Activated naive CD4-positive, alpha-beta T cell treated with anti-CD3 and anti-CD28 coated beads for 36 hours (primary cell): Measurements from ENCODE around the gene SELENOT. TPM values are rescaled to one million over a fixed set of nuclear protein-coding genes. Genes with fewer than 3 reads are reported as not detected.

Experiments
- CTCF ChIA-PET: fragments of 350-600 bp; sonication (Branson Sonifier 250); formaldehyde crosslinking; loops from one replicate; lab custom pipeline; 2021; ENCODE audit warnings: antibody characterized with exemption; lab: Charles Lee
- DNase-seq: peaks from one replicate; pipeline ENCODE4 v3.0.0-alpha.2; 2020
- H3K27ac Mint-ChIP-seq: one replicate; pipeline ENCODE4 v1.8.0; 2021; ENCODE audit warnings: mild to moderate bottlenecking, mixed read lengths
- H3K27me3 Mint-ChIP-seq: one replicate; pipeline ENCODE4 v1.8.0; 2021; ENCODE audit warnings: low read depth, mixed read lengths
- H3K36me3 Mint-ChIP-seq: one replicate; pipeline ENCODE4 v1.8.0; 2021; ENCODE audit warnings: low read depth, mixed read lengths
- H3K4me1 Mint-ChIP-seq: one replicate; pipeline ENCODE4 v1.8.0; 2021; ENCODE audit warnings: low read depth, mixed read lengths
- H3K4me3 Mint-ChIP-seq: one replicate; pipeline ENCODE4 v1.8.0; 2021; ENCODE audit warnings: mild to moderate bottlenecking, moderate library complexity, mixed read lengths
- H3K9me3 Mint-ChIP-seq: one replicate; pipeline ENCODE4 v1.8.0; 2021; ENCODE audit warnings: mixed read lengths
- intact Hi-C: fragments of 100-400 bp; cut with micrococcal nuclease; formaldehyde crosslinking; loops from one replicate; pipeline ENCODE4 v1.15.1; 2023
- total RNA-seq, 2 experiments: library from RNA; stranded (reverse); gene quantifications; one replicate each; pipeline ENCODE4 v1.2.3, GENCODE V29; 2021

Gene SELENOT, protein sequence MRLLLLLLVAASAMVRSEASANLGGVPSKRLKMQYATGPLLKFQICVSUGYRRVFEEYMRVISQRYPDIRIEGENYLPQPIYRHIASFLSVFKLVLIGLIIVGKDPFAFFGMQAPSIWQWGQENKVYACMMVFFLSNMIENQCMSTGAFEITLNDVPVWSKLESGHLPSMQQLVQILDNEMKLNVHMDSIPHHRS
- total RNA-seq = 10 to 100 TPM; 68.4 to 71.2 TPM

DNA sequence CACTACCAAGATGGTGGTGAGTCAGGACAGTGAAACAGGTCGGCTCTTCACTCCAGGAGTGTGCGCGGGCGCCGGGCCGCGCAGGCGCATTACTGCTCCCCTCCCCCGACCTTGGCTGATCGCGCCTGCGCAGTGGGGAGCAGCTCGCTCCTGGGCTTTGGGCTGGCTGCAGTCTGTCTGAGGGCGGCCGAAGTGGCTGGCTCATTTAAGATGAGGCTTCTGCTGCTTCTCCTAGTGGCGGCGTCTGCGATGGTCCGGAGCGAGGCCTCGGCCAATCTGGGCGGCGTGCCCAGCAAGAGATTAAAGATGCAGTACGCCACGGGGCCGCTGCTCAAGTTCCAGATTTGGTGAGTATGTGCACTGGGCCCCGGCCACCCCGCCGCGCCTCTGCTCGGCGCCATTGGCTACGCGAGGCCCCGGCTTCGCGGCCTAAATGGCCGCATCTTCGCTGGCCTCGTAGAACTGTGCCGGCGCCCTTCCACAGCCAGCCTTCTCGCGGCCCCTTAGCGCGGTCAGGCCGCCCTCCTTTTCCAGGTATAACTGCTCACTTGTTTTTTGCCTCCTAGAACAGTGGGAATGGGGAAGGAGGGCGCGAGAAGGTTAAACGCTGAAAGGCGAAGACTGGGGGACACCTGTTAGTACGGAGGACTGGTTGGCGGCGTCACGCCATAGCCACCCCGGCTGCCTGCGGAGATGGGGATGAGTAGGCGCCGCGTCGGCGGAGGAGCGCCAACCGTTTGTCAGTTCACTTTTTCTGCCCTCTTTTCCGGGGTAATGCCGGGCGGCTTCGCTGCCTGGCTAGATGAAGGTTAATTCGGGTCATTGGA is at the start of gene SELENOT:
Gene SELENOT, plus strand, starts transcription at position 169 of the 827 bp plus-strand sequence. Its CDS starts 42 bp downstream, at position 211.
- CTCF ChIA-PET = interaction anchor here (0.8 kb wide), 1 partner anchor 11 kb away, joined by 4 read pairs; no protein-coding TSS in a partner anchor
- intact Hi-C loops = loop anchor here (1.0 to 5.0 kb wide), 11 partner anchors 21 to 1589 kb away; partner anchors contain the start of genes EIF2A, ERICH6, MED12L and RNF13
- H3K4me1 Mint-ChIP-seq = peaks cover 59% of the 10 kb centered on the region
- DNase-seq = peak; percentile 93
- no peaks in the 10 kb centered on the region for H3K27me3 Mint-ChIP-seq
- no peaks in the 10 kb centered on the region for H3K9me3 Mint-ChIP-seq
- peaks cover 35% of the 10 kb centered on the region for H3K36me3 Mint-ChIP-seq
- peak within 1 kb of the TSS; percentile 96 for H3K4me3 Mint-ChIP-seq
- peak within 1 kb of the TSS; percentile 97 for H3K27ac Mint-ChIP-seq

DNA sequence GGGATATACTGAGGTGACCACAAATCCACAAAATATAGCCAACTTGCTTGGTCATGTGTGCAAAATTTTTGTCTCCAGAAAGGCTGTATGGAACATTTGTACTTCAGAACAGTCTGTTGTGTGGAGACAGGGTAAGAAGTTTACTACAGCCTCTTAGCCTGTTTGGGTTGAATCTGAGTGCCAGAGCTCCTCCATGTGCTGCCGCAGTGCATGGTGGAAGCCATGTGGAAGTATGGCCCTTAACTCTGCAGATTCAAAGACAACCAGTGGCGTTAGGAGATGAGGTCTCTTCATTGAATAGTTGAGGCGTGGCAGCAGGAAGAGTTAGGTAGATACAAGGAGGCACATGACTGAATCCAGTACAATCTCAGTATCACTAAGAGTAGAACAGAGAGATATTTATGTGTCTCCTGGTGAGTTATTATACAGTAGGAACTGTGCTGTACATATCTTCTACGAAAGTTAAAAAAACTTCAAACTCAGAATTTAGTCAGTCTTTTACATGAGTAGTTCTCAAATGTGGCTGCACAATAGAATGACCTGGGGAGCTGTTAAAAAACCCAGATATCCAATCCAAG is 47.2 kb upstream of the SELENOT start:
- H3K27me3 Mint-ChIP-seq = no peaks in the 10 kb centered on the region
- no peak overlapping the region for H3K27ac Mint-ChIP-seq
- peaks cover 37% of the 10 kb centered on the region for H3K36me3 Mint-ChIP-seq
- H3K4me1 Mint-ChIP-seq = peaks cover 37% of the 10 kb centered on the region
- intact Hi-C loops = no loop called here
- DNase-seq = no peak
- CTCF ChIA-PET = interaction anchor here (0.6 kb wide), 1 partner anchor 123 kb away, joined by 4 read pairs; no protein-coding TSS in a partner anchor
- no peaks in the 10 kb centered on the region for H3K9me3 Mint-ChIP-seq
- no peak overlapping the region for H3K4me3 Mint-ChIP-seq

DNA sequence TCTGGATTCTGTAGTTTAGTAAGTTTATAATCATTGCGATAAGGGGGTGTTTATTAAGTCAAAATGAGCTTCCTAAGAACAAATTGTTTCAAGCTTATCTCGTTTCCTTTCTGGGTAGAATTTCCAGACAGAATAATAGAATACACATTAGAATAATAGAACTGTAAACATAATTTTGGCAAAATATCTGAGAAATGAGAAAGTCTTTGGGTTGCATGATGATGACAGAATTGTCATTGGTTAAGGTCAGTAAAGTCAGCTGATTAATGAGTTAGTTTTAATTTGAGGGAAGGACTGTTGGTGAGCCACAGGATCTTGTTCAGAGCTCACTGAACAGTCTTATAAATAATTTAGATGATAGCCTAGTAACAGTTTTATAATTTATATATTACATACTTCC is 46.3 kb upstream of the SELENOT start:
- CTCF ChIA-PET = interaction anchor here (1.3 kb wide), 1 partner anchor 33 kb away, joined by 4 read pairs; no protein-coding TSS in a partner anchor
- Mint-ChIP-seq H3K36me3 (peaks cover 37% of the 10 kb centered on the region), H3K27me3 (no peaks in the 10 kb centered on the region), H3K9me3 (no peaks in the 10 kb centered on the region), H3K4me1 (peaks cover 35% of the 10 kb centered on the region), H3K4me3 (no peak overlapping the region), H3K27ac (no peak overlapping the region)
- DNase-seq = no peak
- intact Hi-C loops = no loop called here

DNA sequence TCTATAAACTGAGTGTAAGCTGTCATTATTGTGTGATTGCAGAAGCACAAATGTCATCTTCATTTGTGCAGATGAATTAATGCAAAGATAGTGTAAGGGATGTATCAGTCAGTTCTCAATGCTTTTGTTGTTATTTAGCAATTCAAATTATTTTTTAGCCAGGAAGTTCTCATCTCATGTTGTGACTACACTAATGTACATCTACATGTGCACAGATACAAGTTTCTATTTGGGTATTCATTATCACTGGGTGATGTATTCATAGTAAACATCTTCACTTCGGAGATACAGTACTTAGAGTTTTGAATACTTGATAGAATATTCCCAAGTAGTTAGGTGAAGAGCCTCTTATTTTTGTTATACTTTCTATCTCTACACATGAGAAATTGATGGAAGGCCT is 45.4 kb upstream of the SELENOT start:
- H3K4me3 Mint-ChIP-seq = no peak overlapping the region
- no peaks in the 10 kb centered on the region for H3K27me3 Mint-ChIP-seq
- no peak overlapping the region for H3K27ac Mint-ChIP-seq
- peaks cover 37% of the 10 kb centered on the region for H3K36me3 Mint-ChIP-seq
- peaks cover 33% of the 10 kb centered on the region for H3K4me1 Mint-ChIP-seq
- DNase-seq = no peak
- CTCF ChIA-PET = interaction anchor here (0.7 to 1.3 kb wide), 2 partner anchors 32 to 671 kb away, joined by 3 to 4 read pairs; no protein-coding TSS in a partner anchor
- H3K9me3 Mint-ChIP-seq = no peaks in the 10 kb centered on the region
- intact Hi-C loops = no loop called here

DNA sequence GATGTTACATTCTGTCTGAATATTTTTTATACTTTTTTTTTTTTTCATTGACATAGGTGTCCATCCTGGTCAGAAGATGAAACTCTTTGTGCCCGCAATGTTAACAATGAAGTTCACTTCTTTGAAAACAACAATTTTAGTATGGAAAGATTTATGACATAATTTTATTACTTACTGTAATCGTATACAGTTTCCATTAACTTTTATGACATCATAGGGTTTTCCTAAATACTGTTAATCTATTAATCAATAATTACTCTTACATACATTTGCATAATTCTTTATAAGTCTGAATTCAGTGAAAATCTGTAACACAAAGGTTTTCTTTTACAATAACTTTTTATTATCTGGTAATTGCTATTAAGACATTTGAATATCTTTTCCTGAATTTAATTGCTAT is 38.9 kb upstream of the SELENOT start:
- no peak for DNase-seq
- Mint-ChIP-seq H3K4me3 (no peak overlapping the region), H3K27me3 (no peaks in the 10 kb centered on the region), H3K4me1 (no peaks in the 10 kb centered on the region), H3K27ac (no peak overlapping the region), H3K36me3 (peaks cover 12% of the 10 kb centered on the region), H3K9me3 (no peaks in the 10 kb centered on the region)
- intact Hi-C loops = no loop called here
- CTCF ChIA-PET = no interaction called here

DNA sequence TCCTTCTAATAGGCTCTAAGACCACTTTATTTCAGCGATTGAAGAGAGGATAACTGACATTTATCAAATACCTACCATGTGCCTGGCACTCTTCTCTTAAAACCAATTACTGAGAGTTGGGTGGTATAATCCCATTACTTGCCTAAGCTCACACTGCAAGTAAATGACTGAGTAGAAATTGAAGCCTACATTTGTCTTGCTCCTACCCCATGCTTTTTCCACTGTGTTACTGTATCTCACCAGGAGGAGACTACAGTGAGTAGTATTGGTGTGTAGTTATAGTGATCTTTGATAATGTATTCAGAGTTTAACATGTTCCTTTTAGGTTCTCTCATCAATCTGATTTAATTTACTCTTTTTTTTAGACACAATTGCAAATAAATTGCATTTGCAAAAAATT is 35.8 kb upstream of the SELENOT start:
- CTCF ChIA-PET = interaction anchor here (0.6 kb wide), 1 partner anchor 10 kb away, joined by 4 read pairs; no protein-coding TSS in a partner anchor
- H3K9me3 Mint-ChIP-seq = no peaks in the 10 kb centered on the region
- H3K27ac Mint-ChIP-seq = no peak overlapping the region
- intact Hi-C loops = no loop called here
- H3K4me3 Mint-ChIP-seq = no peak overlapping the region
- DNase-seq = no peak
- peaks cover 17% of the 10 kb centered on the region for H3K36me3 Mint-ChIP-seq
- H3K27me3 Mint-ChIP-seq = no peaks in the 10 kb centered on the region
- H3K4me1 Mint-ChIP-seq = no peaks in the 10 kb centered on the region

DNA sequence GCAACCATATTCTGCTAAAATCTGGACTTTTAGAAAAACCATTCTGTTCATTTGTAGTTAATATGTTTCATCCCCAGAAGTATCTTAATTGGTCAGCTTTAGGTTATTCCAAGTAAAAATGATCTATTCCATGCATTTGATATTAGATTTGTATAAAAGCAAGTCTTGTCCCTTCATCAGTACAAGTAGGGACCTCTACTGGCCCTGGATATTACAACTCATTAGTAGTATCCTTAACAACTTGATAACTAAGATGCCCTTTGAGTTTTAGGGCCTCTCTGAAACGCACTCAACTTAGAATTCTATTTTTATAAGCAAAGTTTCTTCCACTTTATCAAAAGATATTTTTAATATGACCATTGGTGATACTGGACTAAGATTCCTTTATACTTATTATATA is 25.3 kb upstream of the SELENOT start:
- peaks cover 27% of the 10 kb centered on the region for H3K36me3 Mint-ChIP-seq
- no peaks in the 10 kb centered on the region for H3K27me3 Mint-ChIP-seq
- no peak for DNase-seq
- CTCF ChIA-PET = no interaction called here
- intact Hi-C loops = no loop called here
- no peak overlapping the region for H3K27ac Mint-ChIP-seq
- no peak overlapping the region for H3K4me3 Mint-ChIP-seq
- peaks cover 13% of the 10 kb centered on the region for H3K4me1 Mint-ChIP-seq
- H3K9me3 Mint-ChIP-seq = no peaks in the 10 kb centered on the region

DNA sequence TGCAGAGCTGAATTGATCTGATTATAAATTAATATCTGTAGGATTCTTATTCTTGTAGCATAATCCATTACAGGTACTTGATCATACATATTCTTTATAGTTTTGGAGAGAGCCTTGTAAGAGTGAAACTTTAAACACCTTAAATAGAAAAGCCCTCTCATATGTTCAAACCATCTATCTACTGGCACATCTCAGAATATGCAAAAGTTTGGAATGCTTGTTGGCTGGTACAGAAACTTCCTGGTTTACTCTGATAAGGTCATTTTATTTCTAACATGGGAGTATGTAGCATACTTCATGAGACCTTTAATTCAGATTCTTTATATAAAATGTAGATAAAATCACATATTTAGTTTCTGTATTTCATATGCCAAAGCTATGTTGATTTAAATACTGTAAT is 21.9 kb upstream of the SELENOT start:
- Mint-ChIP-seq H3K36me3 (peaks cover 34% of the 10 kb centered on the region), H3K4me1 (peaks cover 8% of the 10 kb centered on the region), H3K27me3 (no peaks in the 10 kb centered on the region), H3K4me3 (no peak overlapping the region), H3K9me3 (no peaks in the 10 kb centered on the region), H3K27ac (no peak overlapping the region)
- intact Hi-C loops = no loop called here
- no peak for DNase-seq
- CTCF ChIA-PET = no interaction called here

DNA sequence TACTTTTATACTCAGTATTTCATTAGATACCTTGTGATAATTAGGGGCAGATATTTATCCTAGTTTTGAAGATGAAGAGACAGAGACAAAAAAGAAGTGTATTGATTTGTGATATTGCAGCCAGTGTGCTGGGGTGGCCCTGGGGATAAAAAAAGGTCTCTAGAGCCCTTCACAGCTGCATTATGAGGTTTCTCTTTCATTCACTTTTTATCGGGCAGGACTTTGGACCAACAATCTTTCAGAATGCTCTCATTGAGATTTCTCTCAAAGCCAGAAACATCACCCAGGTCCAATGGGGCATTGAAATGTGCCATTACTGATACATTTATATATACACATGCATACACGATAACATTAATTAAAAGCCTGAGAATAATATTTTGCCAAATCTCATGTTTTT is 20.5 kb upstream of the SELENOT start:
- H3K4me1 Mint-ChIP-seq = peaks cover 8% of the 10 kb centered on the region
- H3K4me3 Mint-ChIP-seq = no peak overlapping the region
- no peak for DNase-seq
- H3K27ac Mint-ChIP-seq = peak overlapping the region; percentile 81
- no peaks in the 10 kb centered on the region for H3K9me3 Mint-ChIP-seq
- CTCF ChIA-PET = no interaction called here
- H3K27me3 Mint-ChIP-seq = no peaks in the 10 kb centered on the region
- peaks cover 30% of the 10 kb centered on the region for H3K36me3 Mint-ChIP-seq
- intact Hi-C loops = loop anchor here (1.0 to 2.0 kb wide), 4 partner anchors 20 to 157 kb away; partner anchors contain the start of genes EIF2A, SELENOT and SERP1

DNA sequence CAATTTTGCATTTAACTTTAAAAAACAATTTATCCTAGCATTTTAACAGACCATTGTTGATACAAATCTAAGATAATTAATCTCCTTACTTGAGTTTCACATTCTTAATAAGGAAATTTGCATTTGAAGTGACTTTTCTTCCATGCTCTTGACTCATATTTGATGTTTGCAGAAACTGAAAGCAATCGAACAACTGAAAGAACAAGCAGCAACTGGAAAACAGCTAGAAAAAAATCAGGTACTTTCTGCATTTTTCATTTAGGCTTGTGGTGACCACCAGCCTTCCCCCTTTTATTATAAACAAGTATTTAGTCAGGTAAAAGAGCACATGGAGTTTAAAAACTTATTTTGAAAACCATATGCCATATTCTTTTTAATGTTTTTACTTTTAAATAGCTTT is 20.1 kb upstream of the SELENOT start:
- Mint-ChIP-seq H3K27ac (peak overlapping the region; percentile 81), H3K27me3 (no peaks in the 10 kb centered on the region), H3K36me3 (peaks cover 27% of the 10 kb centered on the region), H3K4me1 (peaks cover 8% of the 10 kb centered on the region), H3K4me3 (no peak overlapping the region), H3K9me3 (no peaks in the 10 kb centered on the region)
- intact Hi-C loops = loop anchor here (1.0 to 2.0 kb wide), 4 partner anchors 20 to 156 kb away; partner anchors contain the start of genes EIF2A, SELENOT and SERP1
- peak; percentile 15 for DNase-seq
- CTCF ChIA-PET = no interaction called here

DNA sequence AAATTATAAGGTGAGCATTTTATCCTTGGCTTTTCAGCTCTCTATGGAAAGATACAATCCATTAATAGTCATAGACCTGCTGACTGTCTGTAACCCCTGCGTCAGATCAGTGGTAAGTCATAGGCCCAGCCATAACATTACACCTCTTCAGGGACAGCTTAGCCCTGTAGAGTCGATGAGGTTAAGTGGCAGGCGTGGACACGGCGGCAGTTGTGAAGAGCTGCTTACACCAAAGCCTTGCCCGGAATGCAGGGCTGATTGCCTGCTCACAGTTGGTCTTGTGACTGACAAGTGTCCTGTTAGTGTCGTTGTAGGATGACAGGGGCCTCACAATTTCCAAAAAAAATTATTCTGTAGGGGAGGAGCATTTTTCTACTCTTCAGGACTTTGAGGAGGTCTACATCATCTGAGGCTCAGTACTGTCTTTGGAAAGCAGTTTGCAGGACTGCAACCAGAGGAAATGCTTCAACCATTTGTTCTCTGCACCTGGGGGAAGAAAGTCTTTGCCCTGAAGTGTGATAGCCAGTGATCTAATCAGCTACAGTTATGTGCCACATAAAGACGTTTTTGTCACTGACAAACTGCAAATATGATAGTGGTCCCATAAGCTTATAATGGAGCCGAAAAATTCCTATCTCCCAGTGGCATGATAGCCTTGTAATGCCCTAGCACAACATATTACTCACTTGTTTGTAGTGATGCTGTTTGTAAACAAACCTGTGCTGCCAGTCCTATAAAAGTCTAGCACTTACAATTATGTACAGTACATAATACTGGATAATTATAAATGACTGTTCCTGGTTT is 14.9 kb upstream of the SELENOT start:
- DNase-seq = no peak
- Mint-ChIP-seq H3K4me1 (peaks cover 14% of the 10 kb centered on the region), H3K4me3 (no peak overlapping the region), H3K36me3 (peaks cover 19% of the 10 kb centered on the region), H3K27me3 (no peaks in the 10 kb centered on the region), H3K9me3 (no peaks in the 10 kb centered on the region), H3K27ac (peak overlapping the region; percentile 15)
- intact Hi-C loops = no loop called here
- CTCF ChIA-PET = interaction anchor here (0.6 to 0.9 kb wide), 3 partner anchors 36 to 147 kb away, joined by 3 read pairs; partner anchors contain the start of gene ERICH6
